Esophagus squamous epithelium (tissue), 5 donors: ENCODE results near the gene PTPRG. TPM values are rescaled to one million over a fixed set of nuclear protein-coding genes. Genes with fewer than 3 reads are reported as not detected.

Experiments
- DNase-seq: peaks from one replicate; lab custom pipeline; 2025; lab: John Stamatoyannopoulos, UW
- H3K27ac ChIP-seq, 4 donors: fragments of 200-600 bp; sonication (generic); one replicate each; pipeline ENCODE4 v1.5.1; 2016 to 2019; ENCODE audit warnings: mild to moderate bottlenecking in 1 of 4
- H3K27me3 ChIP-seq, 4 donors: fragments of 200-600 bp; sonication (generic); 1 replicate in 3 of 4; 2 replicates in 1 of 4; pipeline versions ENCODE4 v1.5.1 to v1.6.0; 2017 to 2021; ENCODE audit warnings: antibody characterized with exemption in 1 of 4
- H3K36me3 ChIP-seq, 3 donors: fragments of 200-600 bp; sonication (generic); one replicate each; pipeline ENCODE4 v1.5.1; 2016 to 2019
- H3K4me1 ChIP-seq, 3 donors: fragments of 200-600 bp; sonication (generic); one replicate each; pipeline ENCODE4 v1.5.1; 2017 to 2019
- H3K4me3 ChIP-seq, 4 donors: fragments of 200-600 bp; sonication (generic); 1 replicate in 3 of 4; 2 replicates in 1 of 4; pipeline ENCODE4 v1.5.1; 2016 to 2019; ENCODE audit warnings: mild to moderate bottlenecking in 2 of 4, moderate library complexity in 1 of 4
- H3K9me3 ChIP-seq, 3 donors: fragments of 200-600 bp; sonication (generic); one replicate each; pipeline ENCODE4 v1.5.1; 2016 to 2019
- POLR2A ChIP-seq, 4 donors: fragments of 450-650 bp; IDR thresholded peaks; one replicate each; pipeline ENCODE4 v1.6.1; 2017; ENCODE audit warnings: antibody characterized with exemption in 4 of 4, mild to moderate bottlenecking in 4 of 4, moderate library complexity in 3 of 4
- WGBS, 2 donors: methylation state at CpG; one replicate each; pipeline ENCODE4 v1.1.5; 2018; 5-methylcytosine and 5-hydroxymethylcytosine counted together
- intact Hi-C: fragments of 100-400 bp; cut with DNase I; formaldehyde crosslinking; loops from one replicate; pipeline ENCODE4 v1.15.0; 2022
- total RNA-seq, 4 donors: library from RNA; depleted of rRNA; stranded (reverse); fragments of >200 nt; gene quantifications; one replicate each; pipeline ENCODE4 v1.1.0, GENCODE V29; 2016
- TF ChIP-seq, protein P1 (sequence below), 6 experiments: fragments of 450-650 bp in 4 of 6; fragments of 200-600 bp in 2 of 6; sonication (generic) in 2 of 6; IDR thresholded peaks; one replicate each; pipeline ENCODE4 v1.5.1; 2016 to 2019; ENCODE audit warnings: antibody characterized with exemption in 6 of 6, mild to moderate bottlenecking in 4 of 6, moderate library complexity in 4 of 6
- donor health status: DM: yes; HTN: yes; CAD: no.

PTPRG gene
- total RNA-seq, 4 donors from 2014 or later: 3.7 to 42.2 (median 15.2) TPM

DNA sequence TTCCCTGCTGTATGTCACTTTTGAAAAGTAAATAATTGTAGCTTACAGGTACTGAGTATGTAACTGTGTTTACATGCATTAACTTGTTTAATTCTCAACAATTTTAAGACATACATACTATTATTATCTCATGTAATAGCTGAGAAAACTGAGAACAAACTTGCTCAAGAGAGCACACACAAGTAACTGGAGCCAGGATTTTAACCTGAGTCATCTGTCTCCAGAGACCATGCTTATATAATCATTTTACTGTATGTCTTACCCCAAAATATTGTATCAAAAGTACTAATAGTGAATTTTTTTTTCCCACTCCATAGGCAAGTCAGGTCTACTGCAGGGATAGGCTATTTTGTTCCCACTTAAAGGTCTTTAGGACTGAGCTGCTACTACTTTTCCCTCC lies 716.6 kb downstream of the PTPRG start:
- no peak for DNase-seq
- Histone ChIP-seq H3K9me3 (no peaks in the 10 kb centered on the region), H3K36me3 (peaks cover 0 to 41% (median 0%) of the 10 kb centered on the region in 3 donors), H3K4me1 (no peaks in the 10 kb centered on the region), H3K27ac (no peak overlapping the region), H3K4me3 (no peak overlapping the region), H3K27me3 (no peaks in the 10 kb centered on the region)
- TF ChIP-seq POLR2A (IDR thresholded peaks at IDR 0.05): no peak
- TF ChIP-seq, protein P1, sequence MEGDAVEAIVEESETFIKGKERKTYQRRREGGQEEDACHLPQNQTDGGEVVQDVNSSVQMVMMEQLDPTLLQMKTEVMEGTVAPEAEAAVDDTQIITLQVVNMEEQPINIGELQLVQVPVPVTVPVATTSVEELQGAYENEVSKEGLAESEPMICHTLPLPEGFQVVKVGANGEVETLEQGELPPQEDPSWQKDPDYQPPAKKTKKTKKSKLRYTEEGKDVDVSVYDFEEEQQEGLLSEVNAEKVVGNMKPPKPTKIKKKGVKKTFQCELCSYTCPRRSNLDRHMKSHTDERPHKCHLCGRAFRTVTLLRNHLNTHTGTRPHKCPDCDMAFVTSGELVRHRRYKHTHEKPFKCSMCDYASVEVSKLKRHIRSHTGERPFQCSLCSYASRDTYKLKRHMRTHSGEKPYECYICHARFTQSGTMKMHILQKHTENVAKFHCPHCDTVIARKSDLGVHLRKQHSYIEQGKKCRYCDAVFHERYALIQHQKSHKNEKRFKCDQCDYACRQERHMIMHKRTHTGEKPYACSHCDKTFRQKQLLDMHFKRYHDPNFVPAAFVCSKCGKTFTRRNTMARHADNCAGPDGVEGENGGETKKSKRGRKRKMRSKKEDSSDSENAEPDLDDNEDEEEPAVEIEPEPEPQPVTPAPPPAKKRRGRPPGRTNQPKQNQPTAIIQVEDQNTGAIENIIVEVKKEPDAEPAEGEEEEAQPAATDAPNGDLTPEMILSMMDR (IDR thresholded peaks at IDR 0.05): no peak
- intact Hi-C loops: no loop called here

DNA sequence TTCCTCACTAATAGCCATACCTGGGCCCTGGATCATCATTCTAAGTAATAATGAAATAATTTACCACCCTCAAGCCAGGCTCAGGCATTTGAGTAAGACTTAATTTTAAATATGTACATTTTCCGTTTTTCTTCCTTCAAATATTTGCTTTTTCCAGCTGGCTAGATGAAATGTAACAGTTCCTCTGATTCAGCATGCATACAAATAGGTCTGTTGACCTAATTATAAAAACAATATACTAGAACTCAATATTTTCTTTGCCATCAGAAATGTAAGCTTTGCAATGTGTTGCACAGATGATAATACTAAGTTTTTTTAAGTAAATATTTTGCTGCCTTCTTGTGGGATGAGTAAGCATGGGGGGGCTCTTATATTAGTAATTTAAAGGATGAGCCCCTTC lies 720.4 kb downstream of the PTPRG start:
- H3K4me3 ChIP-seq: no peak overlapping the region
- intact Hi-C loops: no loop called here
- no peak for TF ChIP-seq POLR2A (IDR thresholded peaks at IDR 0.05)
- TF ChIP-seq, protein P1 (IDR thresholded peaks at IDR 0.05): no peak
- no peak overlapping the region for H3K27ac ChIP-seq
- H3K27me3 ChIP-seq: no peaks in the 10 kb centered on the region
- no peaks in the 10 kb centered on the region for H3K9me3 ChIP-seq
- H3K4me1 ChIP-seq: no peaks in the 10 kb centered on the region
- peaks cover 0 to 19% (median 0%) of the 10 kb centered on the region in 3 donors for H3K36me3 ChIP-seq
- DNase-seq: no peak
- WGBS, 2 donors: 90 to 93% methylated on average over 1 of the region's 1 CpG

DNA sequence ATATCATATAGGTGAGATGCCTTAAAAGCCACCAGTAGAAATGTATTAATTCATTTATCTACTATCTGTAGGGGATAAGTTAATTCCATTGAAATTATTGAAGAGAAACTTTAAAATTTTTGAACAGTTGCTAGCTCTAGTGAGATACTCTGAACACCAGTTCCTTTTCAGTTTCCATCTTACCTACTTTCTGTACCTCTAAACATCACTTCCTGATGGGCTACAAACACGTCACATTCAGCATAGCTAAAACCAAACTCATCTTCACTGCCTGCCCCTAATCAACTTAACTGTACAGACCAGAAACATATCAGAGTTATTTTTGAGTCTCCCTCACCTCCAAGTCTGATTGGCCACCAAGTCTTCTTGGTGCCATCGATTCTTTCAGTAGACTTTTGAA lies 723.1 kb downstream of the PTPRG start:
- Histone ChIP-seq H3K27ac (no peak overlapping the region), H3K4me1 (no peaks in the 10 kb centered on the region), H3K27me3 (no peaks in the 10 kb centered on the region), H3K4me3 (no peak overlapping the region), H3K9me3 (no peaks in the 10 kb centered on the region), H3K36me3 (no peaks in the 10 kb centered on the region)
- TF ChIP-seq, protein P1 (IDR thresholded peaks at IDR 0.05): no peak
- TF ChIP-seq POLR2A (IDR thresholded peaks at IDR 0.05): no peak
- DNase-seq: no peak
- WGBS, 2 donors: 78 to 92% methylated on average over 2 of the region's 2 CpGs
- intact Hi-C loops: no loop called here

DNA sequence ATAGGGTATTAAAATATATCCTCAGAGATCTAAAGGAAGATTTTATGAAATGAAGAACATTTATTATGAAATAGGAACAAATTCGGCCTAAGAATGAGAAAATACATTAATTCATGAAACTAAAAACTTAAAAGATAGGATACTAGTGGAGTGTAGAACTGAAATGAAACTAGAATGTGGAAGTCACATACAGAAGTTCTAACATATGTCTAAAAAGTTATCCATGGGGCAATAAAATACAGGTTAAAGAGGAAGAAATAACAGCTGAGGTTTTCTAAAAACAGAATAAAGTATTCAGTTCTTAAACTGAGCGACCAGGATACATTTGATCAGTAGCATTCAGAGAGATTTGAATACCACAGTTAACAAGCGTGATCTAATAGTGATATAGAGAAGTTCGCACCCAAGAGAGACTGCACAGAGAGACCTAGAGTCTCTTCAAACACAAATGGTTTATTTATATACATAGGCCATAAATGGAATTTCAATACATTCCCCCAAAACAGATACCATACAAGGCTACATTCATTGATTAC lies 726.1 kb downstream of the PTPRG start:
- peaks cover 0 to 3% (median 0%) of the 10 kb centered on the region in 3 donors for H3K36me3 ChIP-seq
- intact Hi-C loops: no loop called here
- H3K27ac ChIP-seq: no peak overlapping the region
- no peak for TF ChIP-seq POLR2A (IDR thresholded peaks at IDR 0.05)
- TF ChIP-seq, protein P1 (IDR thresholded peaks at IDR 0.05): no peak
- H3K4me3 ChIP-seq: no peak overlapping the region
- H3K4me1 ChIP-seq: no peaks in the 10 kb centered on the region
- DNase-seq: no peak
- H3K27me3 ChIP-seq: no peaks in the 10 kb centered on the region
- 73 to 78% methylated on average over 4 of the region's 4 CpGs for WGBS, 2 donors
- no peaks in the 10 kb centered on the region for H3K9me3 ChIP-seq

DNA sequence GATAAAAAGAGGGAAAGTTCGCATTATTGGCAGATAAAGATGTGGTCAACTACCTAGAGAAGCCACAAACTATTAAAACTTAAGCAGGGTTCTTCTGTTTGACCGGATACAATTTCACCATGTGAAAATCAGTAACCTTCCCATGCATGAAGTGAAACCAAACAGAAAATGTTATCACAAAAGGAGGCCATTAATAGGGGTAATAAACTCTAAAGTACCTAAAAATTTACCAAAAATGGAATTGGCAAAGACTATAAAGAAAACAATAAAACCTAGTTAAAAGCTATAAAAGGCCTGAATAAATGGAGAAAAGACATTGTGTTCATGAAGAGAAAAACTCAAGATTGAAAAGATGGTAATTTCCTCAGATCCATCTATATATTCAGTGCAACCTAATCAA lies 728.6 kb downstream of the PTPRG start:
- H3K4me1 ChIP-seq: no peaks in the 10 kb centered on the region
- peaks cover 0 to 13% (median 0%) of the 10 kb centered on the region in 3 donors for H3K36me3 ChIP-seq
- TF ChIP-seq POLR2A (IDR thresholded peaks at IDR 0.05): no peak
- TF ChIP-seq, protein P1 (IDR thresholded peaks at IDR 0.05): no peak
- H3K4me3 ChIP-seq: no peak overlapping the region
- H3K9me3 ChIP-seq: no peaks in the 10 kb centered on the region
- intact Hi-C loops: no loop called here
- no peak overlapping the region for H3K27ac ChIP-seq
- 79 to 94% methylated on average over 2 of the region's 2 CpGs for WGBS, 2 donors
- no peaks in the 10 kb centered on the region for H3K27me3 ChIP-seq
- DNase-seq: no peak
